GM15510 (cell line): Measurements from ENCODE around the gene TNFRSF11A.

Experiments
- POLR2A ChIP-seq: IDR thresholded peaks from 3 replicates; pipeline ENCODE4 v1.6.1; 2011; ENCODE audit warnings: borderline replicate concordance; ENCODE audit not compliant: insufficient read length; ENCODE audit errors: extremely low read depth

The TNFRSF11A gene

GRCh38 chr18:62312851-62313250, 12.3 kb upstream of the TNFRSF11A start:
- TF ChIP-seq POLR2A = no peak

GRCh38 chr18:62318228-62319180, 6.6 kb upstream of the TNFRSF11A start:
- no peak for TF ChIP-seq POLR2A

- TF ChIP-seq POLR2A = no peak
These were observed 3.9 kb upstream of the TNFRSF11A start for GRCh38 chr18:62321201-62321600.

- TF ChIP-seq POLR2A = no peak
These were observed 1.5 kb upstream of the TNFRSF11A start for GRCh38 chr18:62323483-62324180.

- TF ChIP-seq POLR2A = no peak
These were observed 805 bp upstream of the TNFRSF11A start for GRCh38 chr18:62324181-62324828.

GRCh38 chr18:62325806-62326645, 916 bp downstream of the TNFRSF11A start:
- no peak for TF ChIP-seq POLR2A

GRCh38 chr18:62326646-62327348, 1.7 kb downstream of the TNFRSF11A start:
- TF ChIP-seq POLR2A = no peak

- TF ChIP-seq POLR2A = no peak
These were observed 2.9 kb downstream of the TNFRSF11A start for GRCh38 chr18:62327977-62328376.

- no peak for TF ChIP-seq POLR2A
These were observed 3.7 kb downstream of the TNFRSF11A start for GRCh38 chr18:62328586-62329525.

GRCh38 chr18:62329691-62330454, 4.8 kb downstream of the TNFRSF11A start:
- TF ChIP-seq POLR2A = no peak

GRCh38 chr18:62330650-62331049, 5.5 kb downstream of the TNFRSF11A start:
- no peak for TF ChIP-seq POLR2A
